Renal cortical epithelial cell (primary cell): ENCODE measurements around the gene CD3D. TPM values are rescaled to one million over a fixed set of nuclear protein-coding genes. Genes with fewer than 3 reads are reported as not detected.

Experiments
- DNase-seq: peaks from one replicate; pipeline ENCODE4 v3.0.0-alpha.2; 2011; ENCODE audit warnings: low read depth
- total RNA-seq: library from RNA; depleted of rRNA; stranded (reverse); fragments of >200 nt; gene quantifications from 2 replicates; pipeline ENCODE4 v1.2.3, GENCODE V29; 2014

Gene CD3D
- total RNA-seq, 1 donor from 2014 or later: not detected

DNA sequence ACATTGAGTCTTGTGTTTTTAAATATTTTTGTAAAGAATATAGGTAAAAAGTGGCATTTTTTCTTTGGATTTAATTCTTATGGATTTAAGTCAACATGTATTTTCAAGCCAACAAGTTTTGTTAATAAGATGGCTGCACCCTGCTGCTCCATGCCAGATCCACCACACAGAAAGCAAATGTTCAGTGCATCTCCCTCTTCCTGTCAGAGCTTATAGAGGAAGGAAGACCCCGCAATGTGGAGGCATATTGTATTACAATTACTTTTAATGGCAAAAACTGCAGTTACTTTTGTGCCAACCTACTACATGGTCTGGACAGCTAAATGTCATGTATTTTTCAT, 38.3 kb downstream of the CD3D start:
- DNase-seq: no peak

DNA sequence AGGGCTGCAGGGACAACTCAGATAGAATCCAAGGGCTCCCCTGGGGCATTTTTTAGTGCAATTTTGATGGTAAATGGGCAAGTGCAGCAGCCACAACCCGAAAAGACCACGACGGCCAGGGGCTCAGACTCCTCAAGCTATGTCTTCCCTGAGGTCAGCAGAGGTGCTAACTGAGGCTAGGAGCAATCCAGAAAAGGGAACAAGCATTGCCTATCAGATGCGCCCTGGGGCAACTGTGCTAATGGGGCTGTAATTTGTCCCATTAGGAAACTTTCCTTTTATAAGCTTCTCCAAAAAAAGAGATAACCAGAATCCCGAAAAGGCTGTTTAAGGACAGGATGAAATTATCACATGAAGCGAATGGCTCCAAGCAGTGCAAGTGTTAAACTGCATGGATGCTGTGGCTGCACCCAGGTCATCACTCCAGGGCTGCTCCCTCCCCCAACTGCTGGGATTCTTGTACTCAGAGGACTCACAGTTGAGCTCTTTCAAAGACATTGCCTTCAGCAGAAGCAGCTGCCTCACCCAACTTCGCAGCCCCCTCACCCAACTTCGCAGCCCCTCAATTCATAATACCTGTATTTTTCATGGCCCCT, 40.8 kb downstream of the CD3D start:
- DNase-seq: no peak

DNA sequence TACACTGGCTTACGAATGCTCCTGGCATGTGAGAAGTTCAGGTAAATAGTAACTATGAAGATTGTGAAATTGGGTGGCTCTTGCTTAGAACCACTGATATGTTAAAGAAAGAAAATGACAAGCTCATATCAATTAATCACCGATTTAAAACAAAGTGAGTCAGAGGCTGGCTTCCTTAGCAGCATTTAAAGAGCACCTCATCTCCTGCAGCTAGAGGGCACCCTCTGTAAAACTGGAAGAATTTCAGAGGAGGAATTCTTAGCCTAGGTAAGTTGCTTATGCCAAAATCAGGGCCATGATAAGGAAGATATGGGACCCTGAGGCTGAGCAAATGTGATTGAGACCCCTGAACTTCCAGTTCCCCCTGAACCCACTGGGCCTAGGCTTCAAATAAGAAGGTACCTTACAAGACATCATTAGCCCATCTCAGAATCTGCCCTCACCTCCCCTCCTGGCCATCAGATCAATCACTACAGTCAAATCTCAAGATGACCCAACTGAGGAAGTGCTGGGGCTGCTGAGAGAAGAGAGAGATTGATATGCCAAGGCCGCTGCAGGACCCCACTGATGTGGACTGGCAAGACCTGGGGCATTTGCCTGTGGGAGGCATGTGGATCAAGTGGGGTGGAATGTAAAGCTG, 46.6 kb downstream of the CD3D start:
- peak; percentile 90 for DNase-seq

- no peak for DNase-seq
Measured at GRCh38 chr11:118295199-118295598, 47.3 kb downstream of the CD3D start.

- no peak for DNase-seq
Measured at GRCh38 chr11:118294053-118294452, 48.5 kb downstream of the CD3D start.

DNA sequence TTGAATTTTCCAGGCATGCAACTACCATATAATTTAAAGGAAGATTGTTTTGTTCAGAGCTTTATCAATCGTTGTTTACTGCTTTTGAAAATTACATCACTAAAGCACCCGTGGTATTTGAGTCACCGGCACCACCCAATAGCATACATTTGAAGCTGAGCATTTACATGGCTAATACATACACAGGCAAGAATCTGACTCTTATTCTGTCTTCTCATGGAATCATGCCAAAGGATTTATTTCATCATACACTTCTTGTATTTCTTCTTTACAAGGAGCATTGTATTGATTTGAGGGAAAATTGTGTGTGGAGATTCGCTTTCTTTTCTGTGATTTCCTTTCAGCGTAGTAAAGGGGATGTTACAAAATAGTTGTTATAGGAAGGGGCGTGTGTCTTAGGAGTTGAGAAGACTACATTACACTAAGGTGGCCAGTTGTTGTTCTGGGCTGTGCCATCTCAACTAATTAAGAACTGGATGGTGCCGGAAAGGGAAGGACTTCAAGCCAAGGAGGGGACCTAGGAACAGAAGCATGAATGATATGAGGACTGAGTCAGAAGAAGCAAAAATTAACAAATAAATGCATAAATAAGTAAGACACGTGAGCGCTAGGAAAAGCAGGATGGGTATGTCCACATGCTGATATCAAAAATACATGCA, 50.9 kb downstream of the CD3D start:
- no peak for DNase-seq

GRCh38 chr11:118290923-118291322, 51.6 kb downstream of the CD3D start:
- DNase-seq: peak; percentile 58

- DNase-seq: no peak
Measured at GRCh38 chr11:118289401-118289800, 53.1 kb downstream of the CD3D start.

Other genes with a start within 250 kb of the CD3D start
- gene SCN4B, start 189.9 kb downstream of the CD3D start, total RNA-seq: 0.15 and 0.35 TPM in 2 replicates
- 0.35 and 1.2 TPM in 2 replicates for gene SCN2B, start 166.1 kb downstream of the CD3D start, total RNA-seq
- not detected in 2 replicates for gene JAML, start 117.7 kb downstream of the CD3D start, total RNA-seq
- gene MPZL3, start 90.3 kb downstream of the CD3D start, total RNA-seq: 15.8 and 41.8 TPM in 2 replicates
- 28.6 and 53.3 TPM in 2 replicates for gene MPZL2, start 78.4 kb downstream of the CD3D start, total RNA-seq
- gene CD3E, start 38.0 kb downstream of the CD3D start, total RNA-seq: not detected in 2 replicates
- gene CD3G, start 1.6 kb upstream of the CD3D start, total RNA-seq: not detected in 2 replicates
- gene UBE4A, start 16.9 kb upstream of the CD3D start, total RNA-seq: 34.0 and 42.2 TPM in 2 replicates
- gene ATP5MG, start 58.9 kb upstream of the CD3D start, total RNA-seq: 43.4 and 56.4 TPM in 2 replicates
- 37.0 and 110 TPM in 2 replicates for gene KMT2A, start 93.8 kb upstream of the CD3D start, total RNA-seq
- 1.4 and 2.6 TPM in 2 replicates for gene TTC36, start 184.8 kb upstream of the CD3D start, total RNA-seq
- 35.9 and 72.0 TPM in 2 replicates for gene TMEM25, start 188.5 kb upstream of the CD3D start, total RNA-seq
- 23.1 and 24.7 TPM in 2 replicates for gene IFT46, start 223.2 kb upstream of the CD3D start, total RNA-seq
- gene ARCN1, start 229.7 kb upstream of the CD3D start, total RNA-seq: 141 and 179 TPM in 2 replicates